HG02759 (cell line): Measurements from ENCODE around the gene MRPL36.
"Not testable (repeated sequence)": the region's sequence is repeated elsewhere in the genome, so short reads cannot be mapped to it uniquely, and the experiment has no call there.

Source experiments
- ATAC-seq: cut with Tn5 transposase; IDR thresholded peaks from one replicate; pipeline ENCODE4 v1.9.1; 2021; ENCODE audit warnings: mild to moderate bottlenecking, moderate library complexity; ENCODE audit not compliant: unreplicated experiment

MRPL36 gene

DNA sequence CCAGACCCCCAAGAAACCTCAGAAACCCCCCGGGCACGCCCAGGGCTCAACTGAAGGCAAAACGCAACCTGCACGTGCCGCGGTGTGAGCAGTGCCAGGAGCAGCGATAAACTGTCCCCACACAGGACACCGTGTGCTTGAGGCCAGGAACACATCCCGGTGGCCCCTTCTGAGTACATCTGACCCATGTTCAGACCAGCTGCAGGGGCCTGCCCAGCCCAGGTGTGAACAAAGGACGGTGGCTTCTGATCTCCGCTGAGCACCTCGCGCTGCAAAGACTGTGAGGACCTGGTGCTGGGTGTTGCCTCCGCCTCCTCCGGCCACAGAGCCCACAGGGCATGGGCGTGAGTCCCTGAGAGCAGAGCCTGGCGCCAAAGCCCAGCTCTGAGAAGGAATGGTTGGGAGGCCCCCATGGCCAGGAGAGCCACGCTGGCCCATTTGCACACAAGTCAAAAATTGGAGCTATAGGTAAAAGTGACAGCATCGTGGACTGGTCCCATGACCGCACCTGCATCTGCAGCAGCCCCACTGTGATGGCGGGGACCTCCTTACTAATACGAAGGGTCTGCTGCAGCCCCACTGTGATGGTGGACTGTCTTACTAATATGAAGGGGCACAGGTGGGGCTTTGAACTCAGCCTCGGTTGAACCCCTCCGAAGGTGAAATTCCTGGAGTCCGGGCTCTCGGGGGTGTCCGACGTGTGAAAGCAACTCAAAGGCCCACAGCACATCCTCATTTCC lies 33.0 kb upstream of the MRPL36 start:
- ATAC-seq: no peak

GRCh38 chr5:1831677-1832313 lies 32.2 kb upstream of the MRPL36 start:
- no peak for ATAC-seq

GRCh38 chr5:1831257-1831656 lies 31.6 kb upstream of the MRPL36 start:
- no peak for ATAC-seq

DNA sequence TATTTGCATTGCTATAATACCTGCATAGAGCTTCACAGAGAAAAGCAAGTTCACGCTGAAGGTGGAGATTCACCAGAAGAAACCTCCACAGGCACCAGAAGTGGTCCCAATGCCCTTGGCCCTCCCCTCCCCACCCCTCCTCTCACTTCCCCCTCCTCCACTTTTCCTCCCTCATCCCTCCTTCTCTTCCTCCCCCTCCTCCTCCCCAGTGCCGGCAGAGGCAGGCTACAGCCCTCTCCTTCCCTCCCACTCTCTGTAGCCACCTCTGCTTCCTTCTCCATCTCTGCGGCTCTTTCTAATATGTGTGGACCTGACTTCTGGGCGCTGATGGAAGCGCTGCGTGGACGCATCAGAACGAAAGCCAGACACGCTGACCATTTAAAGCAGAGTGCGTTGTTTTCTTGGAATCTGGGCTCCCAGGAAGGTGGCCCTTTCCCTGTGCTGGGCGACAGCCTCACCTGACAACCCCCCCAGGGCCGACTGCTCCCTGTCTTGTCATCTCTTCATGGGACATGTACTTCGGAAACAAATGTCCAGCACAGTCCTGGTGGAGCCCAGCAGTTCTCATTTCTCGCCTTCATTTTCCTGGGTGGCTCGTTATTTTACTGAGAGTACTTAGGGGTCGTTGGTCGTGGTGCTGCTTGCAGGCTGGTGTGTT lies 31.1 kb upstream of the MRPL36 start:
- no peak for ATAC-seq

GRCh38 chr5:1827886-1828397 lies 28.3 kb upstream of the MRPL36 start:
- peak; percentile 62 for ATAC-seq

GRCh38 chr5:1827025-1827885 lies 27.6 kb upstream of the MRPL36 start:
- ATAC-seq: peak; percentile 7

DNA sequence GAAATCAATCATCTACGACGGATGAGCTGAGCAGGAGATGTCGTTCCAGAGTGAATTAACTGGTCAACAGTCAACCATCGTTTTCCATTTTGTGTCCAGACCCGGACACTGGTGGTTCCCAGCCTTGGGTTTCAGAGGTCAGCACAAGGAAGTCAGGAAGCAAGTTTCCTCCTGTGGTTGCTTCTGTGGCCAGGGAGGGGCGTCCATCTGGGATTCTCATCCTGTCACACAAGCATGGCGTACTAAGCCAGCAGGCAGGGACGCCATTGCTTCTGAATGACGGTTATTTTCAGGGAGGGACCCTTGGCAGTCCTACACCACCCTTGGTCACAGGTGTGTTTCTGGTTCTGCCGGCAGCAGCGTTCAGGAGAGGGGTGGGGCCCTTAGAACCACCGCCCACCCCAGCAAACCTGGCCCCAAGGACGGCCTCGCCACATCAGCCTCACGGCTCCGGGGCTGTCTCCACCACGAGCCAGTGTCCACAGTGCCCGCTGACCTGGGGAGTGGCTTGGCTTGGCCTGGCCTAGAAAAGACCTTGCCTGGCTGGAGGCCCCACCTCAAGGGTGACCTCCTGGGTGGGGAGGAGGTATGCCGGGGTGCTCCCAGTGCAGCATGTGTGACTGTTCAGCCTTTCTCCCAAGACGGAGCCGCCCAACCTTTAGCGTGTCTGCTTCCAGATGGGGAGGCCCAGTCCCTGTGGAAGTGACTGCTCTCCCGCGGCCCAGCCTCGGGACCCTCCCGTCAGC lies 26.8 kb upstream of the MRPL36 start:
- no peak for ATAC-seq

- no peak for ATAC-seq
These were observed 25.5 kb upstream of the MRPL36 start for GRCh38 chr5:1824903-1825841.

GRCh38 chr5:1824109-1824821 lies 24.6 kb upstream of the MRPL36 start:
- no peak for ATAC-seq

GRCh38 chr5:1823381-1824034 lies 23.9 kb upstream of the MRPL36 start:
- ATAC-seq: no peak

DNA sequence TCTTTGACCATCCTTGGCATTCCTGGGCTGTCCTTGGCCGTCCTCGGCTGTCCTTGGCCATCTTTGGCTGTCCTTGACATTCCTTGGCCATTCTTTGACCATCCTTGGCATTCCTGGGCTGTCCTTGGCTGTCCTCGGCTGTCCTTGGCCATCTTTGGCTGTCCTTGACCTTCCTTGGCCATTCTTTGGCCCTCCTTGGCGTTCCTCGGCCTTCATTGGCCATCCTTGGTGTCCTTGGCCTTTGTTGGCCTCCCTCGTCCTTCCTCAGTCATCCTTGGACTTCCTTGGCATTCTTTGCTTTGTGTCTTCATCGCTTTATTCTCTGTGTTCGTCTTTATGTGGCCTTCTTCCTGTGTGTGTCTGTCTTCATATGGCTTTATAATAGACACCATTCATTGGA lies 22.2 kb upstream of the MRPL36 start:
- ATAC-seq: no peak

DNA sequence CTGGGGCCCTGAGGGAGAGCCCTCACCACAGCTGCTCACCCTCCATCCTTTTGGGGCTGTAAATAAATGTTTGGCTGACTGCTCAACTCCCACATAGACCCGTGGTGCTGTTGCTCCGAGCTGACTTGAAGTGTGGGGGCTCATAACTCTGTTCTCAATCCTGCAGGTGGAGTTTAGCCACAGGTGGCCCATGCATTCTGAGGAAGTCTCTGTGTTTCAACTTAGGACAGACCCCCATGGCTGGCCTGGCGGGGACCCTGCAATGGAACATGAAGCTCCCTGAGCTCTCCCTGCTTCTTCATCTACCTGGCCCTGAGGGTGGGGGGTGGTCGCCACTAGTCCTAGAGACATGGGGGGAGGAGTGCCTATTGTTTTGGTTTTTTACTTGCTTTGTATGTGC lies 21.3 kb upstream of the MRPL36 start:
- ATAC-seq: no peak

DNA sequence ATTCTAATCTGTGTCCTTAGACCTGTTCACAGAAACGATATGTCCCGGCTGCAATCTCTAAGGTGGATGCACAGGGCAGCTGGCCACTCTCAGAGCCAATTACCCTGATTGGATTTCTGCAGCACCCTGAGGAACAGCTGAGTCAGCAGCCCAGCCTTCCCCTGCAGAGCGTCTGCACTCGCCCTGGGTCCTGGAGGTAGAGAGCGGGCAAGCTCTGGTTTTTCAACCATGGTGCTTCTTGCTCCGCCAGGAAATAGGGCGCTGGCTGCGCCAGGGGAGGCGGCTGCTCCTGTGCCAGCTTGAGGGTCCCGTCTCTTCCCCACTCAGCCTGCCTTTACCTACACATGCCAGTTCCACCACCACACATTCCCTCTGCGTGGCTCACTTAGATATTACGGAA lies 20.7 kb upstream of the MRPL36 start:
- ATAC-seq: no peak

GRCh38 chr5:1819458-1819857 lies 19.8 kb upstream of the MRPL36 start:
- no peak for ATAC-seq

GRCh38 chr5:1818784-1819183 lies 19.1 kb upstream of the MRPL36 start:
- ATAC-seq: no peak

DNA sequence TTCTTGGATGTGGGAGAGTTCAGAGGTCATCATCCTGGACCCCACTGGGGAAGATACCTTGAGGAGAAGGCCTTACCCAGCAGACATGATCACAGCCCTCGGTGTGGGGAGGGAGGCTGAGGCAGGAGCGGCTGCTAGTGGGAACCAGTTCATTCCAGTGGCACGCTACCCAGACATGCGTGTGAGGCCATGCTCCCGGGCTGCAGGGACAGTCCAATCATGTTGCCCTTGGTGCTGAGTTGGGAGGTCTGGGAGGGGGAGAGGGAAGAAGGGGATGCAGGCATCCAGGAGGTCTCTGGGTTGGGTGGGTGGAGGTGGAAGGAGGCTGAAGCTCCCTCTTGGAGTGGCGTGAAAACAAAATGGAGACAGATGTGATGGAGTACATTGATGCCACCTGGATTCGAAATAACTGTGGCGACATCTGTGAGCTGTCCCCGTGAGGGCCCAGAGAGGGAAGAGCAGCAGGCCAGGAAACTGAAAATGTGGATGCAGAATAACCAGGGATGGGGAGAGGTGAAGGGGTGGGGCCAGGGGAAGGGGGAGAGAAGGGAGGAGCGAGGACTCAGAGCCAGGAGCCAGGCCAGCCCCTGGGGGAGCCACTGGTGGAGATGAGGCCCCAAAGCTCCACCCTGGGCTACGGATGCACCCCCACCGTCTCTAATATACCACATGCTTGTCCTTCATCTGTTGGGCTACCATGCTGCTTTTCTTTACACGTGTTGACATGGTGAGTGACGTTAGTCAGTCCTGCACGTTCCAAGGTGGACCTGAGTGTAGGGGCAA lies 17.8 kb upstream of the MRPL36 start:
- no peak for ATAC-seq

DNA sequence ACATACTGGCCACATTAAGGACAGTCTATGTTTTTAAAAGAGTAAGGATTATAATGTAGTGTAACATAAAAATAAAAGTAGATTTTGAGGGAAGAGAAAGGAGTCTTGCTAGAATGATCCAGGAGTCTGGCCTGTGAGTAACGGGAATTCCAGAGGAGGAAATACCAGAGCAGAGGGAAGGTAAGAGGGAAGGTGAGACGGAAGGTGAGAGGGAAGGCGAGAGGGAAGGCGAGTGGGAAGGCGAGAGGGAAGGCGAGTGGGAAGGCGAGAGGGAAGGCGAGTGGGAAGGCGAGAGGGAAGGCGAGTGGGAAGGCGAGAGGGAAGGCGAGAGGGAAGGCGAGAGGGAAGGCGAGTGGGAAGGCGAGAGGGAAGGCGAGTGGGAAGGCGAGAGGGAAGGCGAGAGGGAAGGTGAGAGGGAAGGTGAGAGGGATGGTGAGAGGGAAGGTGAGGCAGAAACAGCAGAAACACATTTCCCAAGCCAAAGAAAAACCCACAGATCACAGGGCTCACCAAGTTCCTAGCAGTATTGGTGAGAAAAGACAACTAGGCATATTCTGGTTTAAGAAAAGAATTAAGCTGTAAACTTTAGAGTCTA lies 17.0 kb upstream of the MRPL36 start:
- ATAC-seq: not testable (repeated sequence)
